ENCODE results near the gene PCDH20.
"Not testable (repeated sequence)": the region's sequence is repeated elsewhere in the genome, so short reads cannot be mapped to it uniquely, and the experiment has no call there.

Gene PCDH20

GRCh38 chr13:61391426-61391825, 24.2 kb downstream of the PCDH20 start:
- peaks cover 8 to 10% of the 10 kb centered on the region in 2 donors for H3K9me3 Mint-ChIP-seq
- DNase-seq (no peak), ATAC-seq (no peak)
- no peaks in the 10 kb centered on the region for H3K4me1 Mint-ChIP-seq
- H3K27me3 Mint-ChIP-seq = no peaks in the 10 kb centered on the region
- no peak overlapping the region for H3K4me3 Mint-ChIP-seq
- H3K27ac Mint-ChIP-seq = no peak overlapping the region

GRCh38 chr13:61387694-61388093, 28.0 kb downstream of the PCDH20 start:
- H3K4me3 Mint-ChIP-seq = no peak overlapping the region
- H3K27ac Mint-ChIP-seq = no peak overlapping the region
- DNase-seq (no peak), ATAC-seq (no peak)
- no peaks in the 10 kb centered on the region for H3K27me3 Mint-ChIP-seq
- peaks cover 0 to 1% of the 10 kb centered on the region in 2 donors for H3K9me3 Mint-ChIP-seq
- H3K4me1 Mint-ChIP-seq = no peaks in the 10 kb centered on the region

- Mint-ChIP-seq H3K27ac (no peak overlapping the region), H3K4me1 (no peaks in the 10 kb centered on the region), H3K27me3 (no peaks in the 10 kb centered on the region), H3K9me3 (peaks cover 0 to 9% of the 10 kb centered on the region in 2 donors), H3K4me3 (no peak overlapping the region)
- DNase-seq = no peak
- no peak for ATAC-seq
Observed at GRCh38 chr13:61383111-61383510, 32.5 kb downstream of the PCDH20 start.

GRCh38 chr13:61370520-61370919, 45.1 kb downstream of the PCDH20 start:
- Mint-ChIP-seq H3K27ac (no peak overlapping the region), H3K9me3 (peaks cover 12 to 13% of the 10 kb centered on the region in 2 donors), H3K4me3 (no peak overlapping the region), H3K27me3 (no peaks in the 10 kb centered on the region), H3K4me1 (no peaks in the 10 kb centered on the region)
- DNase-seq (no peak), ATAC-seq (no peak)

GRCh38 chr13:61364690-61365089, 51.0 kb downstream of the PCDH20 start:
- H3K9me3 Mint-ChIP-seq = peaks cover 13 to 18% of the 10 kb centered on the region in 2 donors

GRCh38 chr13:61362522-61362921, 53.1 kb downstream of the PCDH20 start:
- H3K27me3 Mint-ChIP-seq = no peaks in the 10 kb centered on the region
- no peak for DNase-seq
- H3K9me3 Mint-ChIP-seq = peaks cover 15 to 18% of the 10 kb centered on the region in 2 donors
- no peak for ATAC-seq
- no peaks in the 10 kb centered on the region for H3K4me1 Mint-ChIP-seq
- no peak overlapping the region for H3K27ac Mint-ChIP-seq
- no peak overlapping the region for H3K4me3 Mint-ChIP-seq

More at GRCh38 chr13:61364690-61365089, 51.0 kb downstream of the PCDH20 start:
- DNase-seq, H3K27ac Mint-ChIP-seq, H3K27me3 Mint-ChIP-seq, ATAC-seq, H3K4me3 Mint-ChIP-seq, H3K4me1 Mint-ChIP-seq: not testable (repeated sequence)

All from stimulated activated naive CD8-positive, alpha-beta T cell treated with anti-CD3 and anti-CD28 coated beads, Interleukin-15, amount 100 ng/mL, for 72 hours (primary cell).